Mesothelial cell of epicardium (in vitro differentiated cells): ENCODE measurements around the gene EIF3D. TPM values are rescaled to one million over a fixed set of nuclear protein-coding genes. Genes with fewer than 3 reads are reported as not detected.

Experiments used
- DNase-seq, 2 experiments: peaks; one replicate each; pipeline ENCODE4 v3.0.0; 2021; ENCODE audit warnings: low spot score in 2 of 2; ENCODE audit not compliant: unreplicated experiment in 2 of 2
- H3K27ac Mint-ChIP-seq: 2 replicates; pipeline ENCODE4 v1.8.0; 2021; ENCODE audit warnings: mixed read lengths
- H3K27me3 Mint-ChIP-seq: 2 replicates; pipeline ENCODE4 v1.8.0; 2021; ENCODE audit warnings: low read depth, mixed read lengths
- H3K36me3 Mint-ChIP-seq: 2 replicates; pipeline ENCODE4 v1.8.0; 2021; ENCODE audit warnings: mixed read lengths
- H3K4me1 Mint-ChIP-seq: 2 replicates; pipeline ENCODE4 v1.8.0; 2021; ENCODE audit warnings: mixed read lengths
- H3K4me3 Mint-ChIP-seq: 2 replicates; pipeline ENCODE4 v1.8.0; 2021; ENCODE audit warnings: mild to moderate bottlenecking, moderate library complexity, mixed read lengths
- H3K9me3 Mint-ChIP-seq: 2 replicates; pipeline ENCODE4 v1.8.0; 2021; ENCODE audit warnings: mixed read lengths
- CTCF ChIP-seq: fragments of 200-600 bp; sonication (generic); IDR thresholded peaks from one replicate; pipeline ENCODE4 v1.5.0; 2021; ENCODE audit warnings: antibody characterized with exemption; ENCODE audit not compliant: unreplicated experiment
- total RNA-seq: library from RNA; stranded (reverse); gene quantifications from 3 replicates; pipeline ENCODE4 v1.2.1, GENCODE V29; 2021

Gene EIF3D
- total RNA-seq, 1 donor from 2014 or later = 194 TPM

DNA sequence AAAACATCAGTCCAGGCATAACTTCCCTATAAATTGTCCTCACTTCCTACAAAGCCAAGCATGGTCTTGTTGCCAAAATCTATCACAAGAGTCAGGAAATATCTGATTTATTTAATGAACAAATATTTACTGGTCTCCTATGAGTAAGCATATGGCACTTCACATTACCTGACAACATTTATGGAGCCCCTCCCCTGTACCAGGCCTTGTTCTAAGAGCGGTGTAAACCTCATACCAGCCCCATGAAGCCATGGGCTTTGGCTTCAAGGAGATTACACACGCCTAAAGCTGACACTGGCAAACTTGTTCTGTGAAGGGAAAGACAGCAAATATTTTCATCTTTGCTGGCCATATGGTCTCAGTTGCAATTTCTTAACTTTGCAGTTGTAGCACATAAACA lies 43.0 kb upstream of the EIF3D start:
- Mint-ChIP-seq H3K9me3 (no peaks in the 10 kb centered on the region), H3K27me3 (peaks cover 5% of the 10 kb centered on the region), H3K4me3 (no peak overlapping the region), H3K36me3 (no peaks in the 10 kb centered on the region), H3K27ac (no peak overlapping the region), H3K4me1 (no peaks in the 10 kb centered on the region)
- no peak for DNase-seq
- TF ChIP-seq CTCF = no peak

GRCh38 chr22:36569999-36570398 lies 41.0 kb upstream of the EIF3D start:
- Mint-ChIP-seq H3K27ac (no peak overlapping the region), H3K36me3 (no peaks in the 10 kb centered on the region), H3K4me3 (no peak overlapping the region), H3K4me1 (no peaks in the 10 kb centered on the region), H3K9me3 (no peaks in the 10 kb centered on the region), H3K27me3 (peaks cover 12% of the 10 kb centered on the region)
- TF ChIP-seq CTCF = no peak
- DNase-seq = peak in 1 of 2 experiments; percentile 42

DNA sequence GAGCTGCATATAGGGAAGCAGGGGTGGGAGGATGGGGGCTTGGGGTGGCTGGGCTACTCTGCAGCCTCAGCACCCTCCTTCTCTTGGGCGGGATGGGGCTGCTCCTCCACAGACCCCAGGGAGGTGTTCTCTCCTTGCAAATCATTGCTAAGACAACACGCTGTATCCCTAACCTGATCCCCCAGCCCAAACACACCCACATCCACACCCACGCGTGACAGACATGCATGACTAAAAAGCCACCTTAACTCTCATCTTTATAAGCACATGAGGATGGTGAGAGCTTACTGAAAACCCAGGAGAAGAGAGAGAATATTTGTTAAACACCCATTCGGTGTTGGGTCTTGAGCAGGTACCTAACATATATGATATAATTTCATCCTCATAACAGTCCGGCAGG lies 39.9 kb upstream of the EIF3D start:
- no peaks in the 10 kb centered on the region for H3K9me3 Mint-ChIP-seq
- DNase-seq = no peak
- peaks cover 12% of the 10 kb centered on the region for H3K27me3 Mint-ChIP-seq
- no peak overlapping the region for H3K4me3 Mint-ChIP-seq
- TF ChIP-seq CTCF = no peak
- H3K27ac Mint-ChIP-seq = no peak overlapping the region
- H3K36me3 Mint-ChIP-seq = no peaks in the 10 kb centered on the region
- no peaks in the 10 kb centered on the region for H3K4me1 Mint-ChIP-seq

- DNase-seq = no peak
- Mint-ChIP-seq H3K4me3 (no peak overlapping the region), H3K27ac (no peak overlapping the region), H3K4me1 (no peaks in the 10 kb centered on the region), H3K9me3 (no peaks in the 10 kb centered on the region), H3K36me3 (no peaks in the 10 kb centered on the region), H3K27me3 (peaks cover 12% of the 10 kb centered on the region)
- TF ChIP-seq CTCF = no peak
Observed at GRCh38 chr22:36566720-36567119, 37.8 kb upstream of the EIF3D start.

GRCh38 chr22:36565686-36566085 lies 36.7 kb upstream of the EIF3D start:
- Mint-ChIP-seq H3K36me3 (no peaks in the 10 kb centered on the region), H3K27me3 (peaks cover 12% of the 10 kb centered on the region), H3K4me3 (no peak overlapping the region), H3K4me1 (no peaks in the 10 kb centered on the region), H3K9me3 (no peaks in the 10 kb centered on the region), H3K27ac (no peak overlapping the region)
- no peak for DNase-seq
- TF ChIP-seq CTCF = no peak

DNA sequence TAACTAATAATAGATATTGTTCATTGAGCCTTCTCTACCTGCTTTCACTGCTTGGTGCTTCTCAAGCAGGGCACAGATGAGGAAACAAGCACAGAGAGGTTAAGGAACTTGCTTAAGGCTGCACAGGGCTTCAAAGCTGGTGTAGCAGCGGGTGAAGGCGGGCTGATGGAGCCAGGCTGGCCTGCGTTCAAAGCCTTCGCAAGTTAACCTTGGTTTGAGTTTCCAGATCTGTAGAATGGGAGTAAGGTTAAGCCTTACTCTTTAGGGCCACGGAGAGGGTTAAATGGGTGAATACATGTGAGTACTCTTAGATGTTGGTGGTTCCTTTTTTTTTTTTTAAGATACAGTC lies 36.2 kb upstream of the EIF3D start:
- no peaks in the 10 kb centered on the region for H3K9me3 Mint-ChIP-seq
- no peak for TF ChIP-seq CTCF

More for the DNA sequence above, 36.2 kb upstream of the EIF3D start:
- H3K4me1 Mint-ChIP-seq = no peaks in the 10 kb centered on the region
- H3K27me3 Mint-ChIP-seq = peaks cover 12% of the 10 kb centered on the region
- H3K36me3 Mint-ChIP-seq = no peaks in the 10 kb centered on the region
- no peak overlapping the region for H3K4me3 Mint-ChIP-seq
- no peak for DNase-seq
- H3K27ac Mint-ChIP-seq = no peak overlapping the region
